ENCODE results near the gene KCNJ5.

DNA sequence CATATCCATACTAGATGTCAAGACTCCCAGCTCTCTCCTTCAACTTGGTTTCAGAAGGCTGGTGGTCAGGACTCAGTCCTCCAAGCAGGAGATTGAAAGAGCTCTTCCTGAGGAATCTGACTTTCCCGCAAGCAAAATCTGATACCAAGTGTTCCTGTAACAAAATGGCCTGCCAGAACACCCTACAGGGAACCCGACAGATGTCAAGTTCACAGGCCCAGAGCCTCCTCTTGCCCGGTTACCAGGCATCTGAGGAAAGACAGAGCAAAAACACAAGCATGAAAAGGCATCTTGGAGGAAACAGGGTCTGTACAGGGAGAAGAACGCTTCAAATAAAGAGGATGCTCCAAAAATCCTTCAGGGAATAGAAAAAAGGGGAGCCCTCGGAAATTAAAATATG, 8.7 kb upstream of the KCNJ5 start:
- TF ChIP-seq POLR2A (IDR thresholded peaks at IDR 0.05; ENCODE audit: low read length) = no peak
- no peak for TF ChIP-seq GATA1 (IDR thresholded peaks at IDR 0.05; ENCODE audit: low read depth, low read length)
